ENCODE results near the gene RRAGC.
A peak's percentile ranks its signal among the peaks of the same experiment; 100 is the strongest.

Gene RRAGC

DNA sequence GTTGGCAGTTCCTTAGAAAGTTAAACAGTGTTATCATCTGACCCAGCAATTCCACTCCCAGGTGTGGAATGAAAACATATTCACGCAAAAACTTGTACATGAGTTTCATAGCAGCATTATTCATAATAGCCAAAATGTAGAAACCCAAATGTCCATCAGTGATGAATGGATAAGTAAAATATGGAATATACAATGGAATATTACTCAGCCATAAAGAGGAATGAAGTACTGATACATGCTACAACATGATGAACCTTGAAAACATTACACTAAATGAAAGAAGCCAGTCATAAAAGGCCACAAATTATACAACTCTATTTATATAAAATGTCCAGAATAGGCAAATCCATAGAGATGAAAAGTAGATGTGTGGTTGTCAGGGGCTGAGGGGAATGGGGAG lies 53.5 kb downstream of the RRAGC start:
- TF ChIP-seq, protein P1, sequence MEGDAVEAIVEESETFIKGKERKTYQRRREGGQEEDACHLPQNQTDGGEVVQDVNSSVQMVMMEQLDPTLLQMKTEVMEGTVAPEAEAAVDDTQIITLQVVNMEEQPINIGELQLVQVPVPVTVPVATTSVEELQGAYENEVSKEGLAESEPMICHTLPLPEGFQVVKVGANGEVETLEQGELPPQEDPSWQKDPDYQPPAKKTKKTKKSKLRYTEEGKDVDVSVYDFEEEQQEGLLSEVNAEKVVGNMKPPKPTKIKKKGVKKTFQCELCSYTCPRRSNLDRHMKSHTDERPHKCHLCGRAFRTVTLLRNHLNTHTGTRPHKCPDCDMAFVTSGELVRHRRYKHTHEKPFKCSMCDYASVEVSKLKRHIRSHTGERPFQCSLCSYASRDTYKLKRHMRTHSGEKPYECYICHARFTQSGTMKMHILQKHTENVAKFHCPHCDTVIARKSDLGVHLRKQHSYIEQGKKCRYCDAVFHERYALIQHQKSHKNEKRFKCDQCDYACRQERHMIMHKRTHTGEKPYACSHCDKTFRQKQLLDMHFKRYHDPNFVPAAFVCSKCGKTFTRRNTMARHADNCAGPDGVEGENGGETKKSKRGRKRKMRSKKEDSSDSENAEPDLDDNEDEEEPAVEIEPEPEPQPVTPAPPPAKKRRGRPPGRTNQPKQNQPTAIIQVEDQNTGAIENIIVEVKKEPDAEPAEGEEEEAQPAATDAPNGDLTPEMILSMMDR (IDR thresholded peaks at IDR 0.05; ENCODE audit: control insufficient read depth, extremely low read depth, insufficient read depth) = no peak
- no peak for DNase-seq (ENCODE audit: low read depth)
- no peak overlapping the region for H3K4me3 ChIP-seq (ENCODE audit: low read depth, low read length)

DNA sequence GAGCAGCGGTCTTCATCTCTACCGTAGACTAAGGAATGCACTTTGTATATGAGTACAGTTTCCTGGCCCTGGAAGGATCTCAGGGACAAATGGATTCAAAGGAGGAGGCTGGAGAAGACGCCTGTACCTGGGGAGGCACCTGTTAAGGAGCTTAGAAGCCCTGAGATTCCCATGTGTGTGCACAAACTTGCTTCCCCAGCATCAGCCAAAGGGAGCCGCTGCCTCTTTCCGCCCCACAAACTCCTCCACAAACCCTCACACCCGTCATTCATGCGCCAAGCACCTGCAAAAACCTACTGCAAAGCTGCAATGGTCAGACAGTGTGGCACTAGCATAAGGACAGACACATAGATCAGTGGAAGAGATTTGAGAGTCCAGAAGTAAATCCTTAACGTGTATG lies 54.5 kb downstream of the RRAGC start:
- TF ChIP-seq, protein P1 (IDR thresholded peaks at IDR 0.05; ENCODE audit: control insufficient read depth, extremely low read depth, insufficient read depth) = no peak
- no peak for DNase-seq (ENCODE audit: low read depth)
- no peak overlapping the region for H3K4me3 ChIP-seq (ENCODE audit: low read depth, low read length)

DNA sequence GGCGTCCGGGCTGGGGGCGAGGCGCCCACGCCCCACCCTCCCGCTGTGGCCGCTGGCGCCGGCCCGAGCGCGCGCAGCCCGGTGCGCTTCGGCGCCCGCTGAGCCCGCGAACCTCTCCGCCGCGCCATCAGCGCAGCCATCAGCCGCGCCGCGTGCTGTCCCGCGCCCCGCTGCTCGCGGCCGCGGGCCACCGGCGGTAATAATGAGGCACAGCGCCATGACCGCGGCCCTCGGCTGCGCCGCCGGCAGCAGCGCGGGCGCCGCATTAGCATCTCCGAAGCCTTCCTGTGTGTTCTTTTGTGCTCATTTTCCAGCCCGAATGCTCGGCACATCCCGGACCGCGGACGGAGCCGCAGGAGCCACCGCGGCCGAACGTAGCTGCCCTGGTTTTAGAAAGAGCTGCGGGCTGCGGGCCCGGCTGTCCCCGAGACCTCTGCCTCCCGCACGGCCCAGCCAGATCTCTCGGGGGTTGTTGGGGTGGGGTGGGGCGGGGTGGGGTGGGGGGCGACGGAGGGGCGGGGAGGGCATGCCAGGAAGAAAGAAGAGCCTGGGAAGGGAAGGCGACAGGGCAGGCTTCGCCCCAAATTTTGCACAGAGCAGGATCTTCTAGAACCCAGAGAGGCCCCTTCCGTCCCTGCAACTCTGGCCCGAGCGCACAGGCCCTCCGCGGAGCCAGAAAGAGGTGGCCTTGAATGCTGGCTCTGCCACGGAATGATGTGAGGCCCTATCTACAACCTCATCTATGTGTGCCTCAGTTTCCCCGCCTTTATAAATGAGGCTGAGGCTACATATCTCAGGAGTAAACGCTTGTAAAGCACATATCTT lies 55.3 kb downstream of the RRAGC start:
- peak overlapping the region; percentile 31; the same call in 1 of the 2 replicates for H3K4me3 ChIP-seq (ENCODE audit: low read depth, low read length)
- TF ChIP-seq, protein P1 (IDR thresholded peaks at IDR 0.05; ENCODE audit: control insufficient read depth, extremely low read depth, insufficient read depth) = no peak
- DNase-seq (ENCODE audit: low read depth) = no peak

DNA sequence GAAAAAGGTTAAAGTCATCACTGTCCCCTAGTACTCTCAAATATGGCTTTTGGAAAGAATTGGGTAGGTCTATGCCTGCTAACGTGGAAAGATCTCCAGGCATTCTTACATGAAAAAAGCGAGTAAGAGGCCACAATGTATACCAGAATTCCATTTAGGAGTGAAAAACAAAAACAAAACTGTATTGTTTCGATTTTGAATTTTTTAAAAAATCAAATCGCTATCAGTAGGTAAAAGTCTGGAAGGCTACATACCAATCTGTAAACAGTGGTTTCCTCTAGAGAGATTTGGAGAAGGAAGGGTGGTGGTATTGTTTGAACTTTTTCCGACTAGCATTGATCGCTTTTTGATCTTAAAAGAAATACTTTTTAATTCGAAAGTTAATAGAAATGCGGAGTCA lies 55.9 kb downstream of the RRAGC start:
- TF ChIP-seq, protein P1 (IDR thresholded peaks at IDR 0.05; ENCODE audit: control insufficient read depth, extremely low read depth, insufficient read depth) = no peak
- no peak for DNase-seq (ENCODE audit: low read depth)
- H3K4me3 ChIP-seq (ENCODE audit: low read depth, low read length) = 0 out of 2 replicates have a peak overlapping the region, but pooled peaks have one; percentile 21

- H3K4me3 ChIP-seq (ENCODE audit: low read depth, low read length) = no peak overlapping the region
- TF ChIP-seq, protein P1 (IDR thresholded peaks at IDR 0.05; ENCODE audit: control insufficient read depth, extremely low read depth, insufficient read depth) = no peak
- DNase-seq (ENCODE audit: low read depth) = no peak
These were observed 58.6 kb downstream of the RRAGC start for GRCh38 chr1:38800720-38801671.

DNA sequence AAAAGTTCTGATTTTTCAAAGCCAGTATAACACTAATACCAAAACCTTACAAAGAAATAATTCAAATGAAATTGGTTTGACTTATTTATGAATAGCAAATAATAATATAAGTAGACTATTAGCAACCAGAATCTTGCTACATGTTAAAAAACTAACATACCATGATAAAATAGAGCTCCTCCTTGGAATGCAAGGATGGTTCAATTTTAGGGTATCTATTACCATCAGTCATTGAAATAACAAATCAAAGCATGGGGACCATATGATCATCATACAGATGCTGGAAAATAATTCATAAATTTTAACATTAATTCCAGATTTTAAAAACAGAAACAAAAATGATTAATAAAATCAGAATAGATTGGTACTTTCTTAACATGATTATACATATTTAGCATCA lies 66.3 kb downstream of the RRAGC start:
- no peak for DNase-seq (ENCODE audit: low read depth)
- TF ChIP-seq, protein P1 (IDR thresholded peaks at IDR 0.05; ENCODE audit: control insufficient read depth, extremely low read depth, insufficient read depth) = no peak
- no peak overlapping the region for H3K4me3 ChIP-seq (ENCODE audit: low read depth, low read length)

Data from LNCaP clone FGC (cell line).